ENCODE data around the gene RORC.
A peak's percentile ranks its signal among the peaks of the same experiment; 100 is the strongest.
"Not testable (repeated sequence)": the region's sequence is repeated elsewhere in the genome, so short reads cannot be mapped to it uniquely, and the experiment has no call there.

RORC gene

DNA sequence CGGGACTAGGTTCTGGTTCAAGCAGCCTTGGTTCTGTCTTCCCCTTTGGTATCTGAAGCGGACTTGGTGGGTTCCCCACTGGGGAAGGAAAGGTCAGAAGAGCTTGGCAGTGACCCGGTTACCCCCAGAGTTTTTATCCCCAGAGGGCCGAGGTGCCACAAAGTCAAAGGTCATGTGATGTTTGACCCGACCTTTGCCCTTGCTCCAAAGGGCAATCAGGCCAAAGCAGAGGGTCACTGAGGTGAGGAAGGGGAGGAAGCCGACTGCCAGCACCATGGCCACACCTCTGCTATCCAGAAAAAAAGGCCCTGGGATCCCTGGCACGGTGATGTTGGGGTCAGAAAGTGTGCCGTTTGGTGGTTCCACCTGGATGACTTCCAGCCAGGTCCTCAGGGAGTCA, 30.8 kb downstream of the RORC start:
- no peaks in the 10 kb centered on the region for H3K27me3 ChIP-seq (ENCODE audit: control insufficient read depth, insufficient read depth, low read length)

GRCh38 chr1:151799179-151800022, 32.2 kb downstream of the RORC start:
- Histone ChIP-seq H3K27me3 (ENCODE audit: control insufficient read depth, insufficient read depth, low read length) (no peaks in the 10 kb centered on the region), H3K4me1 (ENCODE audit: control insufficient read depth, insufficient read depth, low read length) (peaks cover 5% of the 10 kb centered on the region), H3K9ac (ENCODE audit: low read depth, low read length) (no peak overlapping the region), H3K4me3 (ENCODE audit: low read depth, low read length) (no peak overlapping the region), H3K9me3 (ENCODE audit: control insufficient read depth, insufficient read depth, low read length) (no peaks in the 10 kb centered on the region), H3K36me3 (ENCODE audit: control insufficient read depth, insufficient read depth, low read length) (no peaks in the 10 kb centered on the region)

More for the DNA sequence above, 30.8 kb downstream of the RORC start:
- H3K4me3 ChIP-seq (ENCODE audit: low read depth, low read length) = no peak overlapping the region
- H3K36me3 ChIP-seq (ENCODE audit: control insufficient read depth, insufficient read depth, low read length) = no peaks in the 10 kb centered on the region
- H3K9me3 ChIP-seq (ENCODE audit: control insufficient read depth, insufficient read depth, low read length) = no peaks in the 10 kb centered on the region
- H3K9ac ChIP-seq (ENCODE audit: low read depth, low read length) = no peak overlapping the region
- H3K4me1 ChIP-seq (ENCODE audit: control insufficient read depth, insufficient read depth, low read length) = peaks cover 5% of the 10 kb centered on the region

- H3K9ac ChIP-seq (ENCODE audit: low read depth, low read length) = no peak overlapping the region
- peaks cover 5% of the 10 kb centered on the region for H3K4me1 ChIP-seq (ENCODE audit: control insufficient read depth, insufficient read depth, low read length)
- no peaks in the 10 kb centered on the region for H3K36me3 ChIP-seq (ENCODE audit: control insufficient read depth, insufficient read depth, low read length)
- H3K4me3 ChIP-seq (ENCODE audit: low read depth, low read length) = no peak overlapping the region
- no peaks in the 10 kb centered on the region for H3K9me3 ChIP-seq (ENCODE audit: control insufficient read depth, insufficient read depth, low read length)
- H3K27me3 ChIP-seq (ENCODE audit: control insufficient read depth, insufficient read depth, low read length) = no peaks in the 10 kb centered on the region
These were observed 33.0 kb downstream of the RORC start for GRCh38 chr1:151798571-151798970.

DNA sequence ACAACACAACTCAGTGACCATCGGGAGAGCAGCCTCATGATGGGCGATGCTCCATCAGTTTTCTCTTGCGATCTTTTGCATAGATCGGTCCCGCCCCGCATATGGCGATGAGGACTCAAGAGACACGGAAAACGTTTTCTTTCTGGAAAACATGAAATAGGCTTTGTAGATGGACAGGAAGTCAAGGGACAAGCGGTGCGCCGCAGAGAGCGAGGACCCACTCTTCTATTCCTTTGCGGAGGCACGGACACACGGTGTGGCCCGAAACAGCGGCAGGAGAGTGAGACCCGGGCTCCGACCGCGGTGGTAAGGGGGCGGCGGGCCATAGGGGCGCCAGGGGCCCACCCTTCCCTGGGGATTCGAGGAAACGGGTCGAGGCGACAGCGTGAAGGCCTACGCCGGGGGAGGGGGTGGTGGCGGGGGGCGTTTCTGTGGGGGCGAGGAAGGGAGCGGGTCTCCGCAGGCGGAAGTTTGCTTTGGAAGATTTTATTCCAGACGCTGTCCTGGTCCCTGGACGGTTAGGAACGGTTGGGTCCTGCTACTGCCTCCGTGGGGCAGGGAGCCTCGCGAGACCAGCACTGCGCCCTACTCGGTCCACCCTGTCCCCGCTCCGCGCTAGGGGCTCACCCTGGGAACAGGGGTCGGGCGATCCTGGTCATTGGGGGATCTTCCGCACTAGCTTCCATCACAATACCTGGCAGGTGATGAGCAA, 40.5 kb downstream of the RORC start:
- H3K36me3 ChIP-seq (ENCODE audit: control insufficient read depth, insufficient read depth, low read length) = no peaks in the 10 kb centered on the region
- H3K9ac ChIP-seq (ENCODE audit: low read depth, low read length) = no peak overlapping the region
- H3K4me1 ChIP-seq (ENCODE audit: control insufficient read depth, insufficient read depth, low read length) = peaks cover 9% of the 10 kb centered on the region
- H3K27me3 ChIP-seq (ENCODE audit: control insufficient read depth, insufficient read depth, low read length) = no peaks in the 10 kb centered on the region
- H3K4me3 ChIP-seq (ENCODE audit: low read depth, low read length) = peak overlapping the region; percentile 88
- H3K9me3 ChIP-seq (ENCODE audit: control insufficient read depth, insufficient read depth, low read length) = no peaks in the 10 kb centered on the region

- H3K9ac ChIP-seq (ENCODE audit: low read depth, low read length) = no peak within 1 kb of the TSS
- H3K4me1 ChIP-seq (ENCODE audit: control insufficient read depth, insufficient read depth, low read length) = peaks cover 9% of the 10 kb centered on the region
- H3K9me3 ChIP-seq (ENCODE audit: control insufficient read depth, insufficient read depth, low read length) = no peaks in the 10 kb centered on the region
- H3K27me3 ChIP-seq (ENCODE audit: control insufficient read depth, insufficient read depth, low read length) = no peaks in the 10 kb centered on the region
- H3K36me3 ChIP-seq (ENCODE audit: control insufficient read depth, insufficient read depth, low read length) = no peaks in the 10 kb centered on the region
- peak within 1 kb of the TSS; percentile 88 for H3K4me3 ChIP-seq (ENCODE audit: low read depth, low read length)
These were observed 41.3 kb downstream of the RORC start, which contains the start of gene TDRKH for GRCh38 chr1:151790071-151790939. Gene TDRKH (minus strand): TSS chr1:151790500. CDS start chr1:151783022, 7,478 bp downstream.

DNA sequence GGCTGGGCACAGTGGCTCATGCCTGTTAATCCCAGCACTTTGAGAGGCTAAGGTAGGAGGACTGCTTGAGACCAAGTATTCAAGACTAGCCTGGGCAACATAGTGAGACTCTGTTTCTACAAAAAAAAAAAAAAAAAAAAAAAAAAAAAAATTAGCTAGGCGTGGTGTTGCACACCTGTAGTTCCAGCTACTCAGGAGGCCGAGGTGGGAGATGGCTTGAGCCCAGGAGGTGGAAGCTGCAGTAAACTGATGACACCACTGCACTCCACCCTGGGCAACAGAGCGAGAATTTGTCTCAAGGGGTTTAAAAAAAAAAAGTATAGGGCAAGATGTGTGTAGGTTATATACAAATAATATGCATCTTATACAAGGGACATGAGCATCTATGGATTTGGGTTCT, 43.9 kb downstream of the RORC start:
- Histone ChIP-seq H3K9ac (ENCODE audit: low read depth, low read length) (no peak overlapping the region), H3K36me3 (ENCODE audit: control insufficient read depth, insufficient read depth, low read length) (no peaks in the 10 kb centered on the region), H3K4me3 (ENCODE audit: low read depth, low read length) (no peak overlapping the region), H3K4me1 (ENCODE audit: control insufficient read depth, insufficient read depth, low read length) (peaks cover 9% of the 10 kb centered on the region), H3K9me3 (ENCODE audit: control insufficient read depth, insufficient read depth, low read length) (no peaks in the 10 kb centered on the region), H3K27me3 (ENCODE audit: control insufficient read depth, insufficient read depth, low read length) (no peaks in the 10 kb centered on the region)

- Histone ChIP-seq H3K27me3 (ENCODE audit: control insufficient read depth, insufficient read depth, low read length) (no peaks in the 10 kb centered on the region), H3K9me3 (ENCODE audit: control insufficient read depth, insufficient read depth, low read length) (no peaks in the 10 kb centered on the region), H3K4me3 (ENCODE audit: low read depth, low read length) (no peak overlapping the region), H3K4me1 (ENCODE audit: control insufficient read depth, insufficient read depth, low read length) (no peaks in the 10 kb centered on the region), H3K36me3 (ENCODE audit: control insufficient read depth, insufficient read depth, low read length) (no peaks in the 10 kb centered on the region), H3K9ac (ENCODE audit: low read depth, low read length) (no peak overlapping the region)
These were observed 47.8 kb downstream of the RORC start for GRCh38 chr1:151783796-151784195.

GRCh38 chr1:151782741-151783140, 48.9 kb downstream of the RORC start:
- H3K36me3 ChIP-seq (ENCODE audit: control insufficient read depth, insufficient read depth, low read length) = no peaks in the 10 kb centered on the region
- no peaks in the 10 kb centered on the region for H3K4me1 ChIP-seq (ENCODE audit: control insufficient read depth, insufficient read depth, low read length)
- H3K9me3 ChIP-seq (ENCODE audit: control insufficient read depth, insufficient read depth, low read length) = no peaks in the 10 kb centered on the region
- no peaks in the 10 kb centered on the region for H3K27me3 ChIP-seq (ENCODE audit: control insufficient read depth, insufficient read depth, low read length)
- H3K9ac ChIP-seq (ENCODE audit: low read depth, low read length) = no peak overlapping the region
- no peak overlapping the region for H3K4me3 ChIP-seq (ENCODE audit: low read depth, low read length)

GRCh38 chr1:151782026-151782425, 49.6 kb downstream of the RORC start:
- not testable (repeated sequence) for H3K36me3 ChIP-seq (ENCODE audit: control insufficient read depth, insufficient read depth, low read length); H3K9me3 ChIP-seq (ENCODE audit: control insufficient read depth, insufficient read depth, low read length); H3K9ac ChIP-seq (ENCODE audit: low read depth, low read length); H3K4me3 ChIP-seq (ENCODE audit: low read depth, low read length); H3K4me1 ChIP-seq (ENCODE audit: control insufficient read depth, insufficient read depth, low read length); H3K27me3 ChIP-seq (ENCODE audit: control insufficient read depth, insufficient read depth, low read length)

DNA sequence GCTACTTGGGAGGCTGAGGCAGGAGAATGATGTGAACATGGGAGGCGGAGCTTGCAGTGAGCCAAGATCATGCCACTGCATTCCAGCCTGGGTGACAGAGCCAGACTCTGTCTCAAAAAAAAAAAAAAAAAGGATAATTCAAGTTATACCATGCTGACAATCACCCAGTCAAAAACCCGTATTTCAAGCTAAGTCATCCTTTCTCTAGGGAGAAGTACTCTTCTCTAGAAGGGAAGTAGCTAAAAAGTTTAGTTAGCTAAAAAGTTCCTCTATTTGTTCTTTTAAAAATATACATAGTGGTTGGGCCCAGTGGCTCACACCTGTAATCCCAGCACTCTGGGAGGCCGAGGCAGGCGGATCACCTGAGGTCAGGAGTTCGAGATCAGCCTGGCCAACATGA, 50.9 kb downstream of the RORC start:
- H3K36me3 ChIP-seq (ENCODE audit: control insufficient read depth, insufficient read depth, low read length); H3K4me3 ChIP-seq (ENCODE audit: low read depth, low read length); H3K4me1 ChIP-seq (ENCODE audit: control insufficient read depth, insufficient read depth, low read length); H3K9ac ChIP-seq (ENCODE audit: low read depth, low read length); H3K27me3 ChIP-seq (ENCODE audit: control insufficient read depth, insufficient read depth, low read length); H3K9me3 ChIP-seq (ENCODE audit: control insufficient read depth, insufficient read depth, low read length): not testable (repeated sequence)

- no peaks in the 10 kb centered on the region for H3K4me1 ChIP-seq (ENCODE audit: control insufficient read depth, insufficient read depth, low read length)
- no peaks in the 10 kb centered on the region for H3K27me3 ChIP-seq (ENCODE audit: control insufficient read depth, insufficient read depth, low read length)
- no peak overlapping the region for H3K4me3 ChIP-seq (ENCODE audit: low read depth, low read length)
- no peak overlapping the region for H3K9ac ChIP-seq (ENCODE audit: low read depth, low read length)
- H3K9me3 ChIP-seq (ENCODE audit: control insufficient read depth, insufficient read depth, low read length) = no peaks in the 10 kb centered on the region
- no peaks in the 10 kb centered on the region for H3K36me3 ChIP-seq (ENCODE audit: control insufficient read depth, insufficient read depth, low read length)
These were observed 51.8 kb downstream of the RORC start for GRCh38 chr1:151779852-151780251.

All from iPS-15b (cell line).